Loucy (cell line): ENCODE measurements around the gene APOF.

Experiments
- H2AFZ ChIP-seq: fragments of 200-600 bp; sonication (generic); 2 replicates; pipeline ENCODE4 v1.6.0; 2016; ENCODE audit warnings: antibody characterized with exemption, mild to moderate bottlenecking, low read length, moderate library complexity
- H3F3A ChIP-seq: fragments of 200-600 bp; 2 replicates; pipeline ENCODE4 v1.6.0; 2016; ENCODE audit warnings: antibody characterized with exemption, low read depth, mild to moderate bottlenecking
- H3K27me3 ChIP-seq: fragments of 200-600 bp; sonication (generic); 2 replicates; pipeline ENCODE4 v1.6.1; 2014; ENCODE audit warnings: low read length, mild to moderate bottlenecking; ENCODE audit not compliant: insufficient read depth, poor library complexity, severe bottlenecking
- H3K36me3 ChIP-seq: fragments of 200-600 bp; sonication (generic); 2 replicates; pipeline ENCODE4 v1.6.1; 2016; ENCODE audit warnings: low read length; ENCODE audit not compliant: insufficient read depth
- H3K4me1 ChIP-seq: fragments of 200-600 bp; sonication (generic); 2 replicates; pipeline ENCODE4 v1.5.1; 2014; ENCODE audit warnings: low read length, mild to moderate bottlenecking; ENCODE audit not compliant: insufficient read depth, poor library complexity, severe bottlenecking
- H3K4me2 ChIP-seq: fragments of 200-600 bp; sonication (generic); 2 replicates; pipeline ENCODE4 v1.6.0; 2014; ENCODE audit warnings: antibody characterized with exemption, low read length, low read depth, mild to moderate bottlenecking; ENCODE audit not compliant: poor library complexity, severe bottlenecking
- H3K4me3 ChIP-seq: fragments of 200-600 bp; sonication (generic); 2 replicates; pipeline ENCODE4 v1.5.1; 2014; ENCODE audit warnings: low read length, mild to moderate bottlenecking, mixed read lengths; ENCODE audit not compliant: poor library complexity, severe bottlenecking
- H3K79me2 ChIP-seq: fragments of 200-600 bp; sonication (generic); 2 replicates; pipeline ENCODE4 v1.6.1; 2014; ENCODE audit warnings: low read length; ENCODE audit not compliant: insufficient read depth
- H3K9ac ChIP-seq: fragments of 200-600 bp; sonication (generic); 2 replicates; pipeline ENCODE4 v1.6.0; 2014; ENCODE audit warnings: mild to moderate bottlenecking, low read depth, low read length, moderate library complexity; ENCODE audit not compliant: poor library complexity, severe bottlenecking
- H3K9me2 ChIP-seq: fragments of 200-600 bp; sonication (generic); replicated peaks from 2 replicates; pipeline ENCODE4 v1.6.1; 2016; ENCODE audit warnings: low read depth, low read length, mixed read lengths
- H3K9me3 ChIP-seq: fragments of 200-600 bp; sonication (generic); 2 replicates; pipeline ENCODE4 v1.6.1; 2014; ENCODE audit warnings: mild to moderate bottlenecking, antibody characterized with exemption, low read length, low read depth; ENCODE audit not compliant: insufficient read depth
- H4K20me1 ChIP-seq: fragments of 200-600 bp; sonication (generic); 2 replicates; pipeline ENCODE4 v1.6.0; 2014; ENCODE audit warnings: antibody characterized with exemption, low read length, mild to moderate bottlenecking; ENCODE audit not compliant: insufficient read depth, poor library complexity, severe bottlenecking
- CTCF ChIP-seq: fragments of 200-600 bp; sonication (generic); conservative IDR thresholded peaks from 2 replicates; pipeline ENCODE4 v1.5.1; 2014; ENCODE audit warnings: mild to moderate bottlenecking, antibody characterized with exemption, low read length
- EZH2phosphoT487 ChIP-seq: fragments of 200-600 bp; IDR thresholded peaks from 2 replicates; pipeline ENCODE4 v1.6.1; 2018; ENCODE audit warnings: antibody characterized with exemption, mild to moderate bottlenecking, moderate library complexity, borderline replicate concordance

The APOF gene

GRCh38 chr12:56358836-56359532 is 3.7 kb downstream of the APOF start:
- peak overlapping the region; percentile 94 for H3K4me3 ChIP-seq
- peaks cover 20% of the 10 kb centered on the region; the same call in 1 of the 2 replicates for H3K36me3 ChIP-seq
- H3K9me3 ChIP-seq: no peaks in the 10 kb centered on the region
- H3K9ac ChIP-seq: peak overlapping the region; percentile 92
- no peaks in the 10 kb centered on the region for H4K20me1 ChIP-seq
- no peak overlapping the region for H2AFZ ChIP-seq
- peaks cover 21% of the 10 kb centered on the region for H3K79me2 ChIP-seq
- H3K9me2 ChIP-seq: no peaks in the 10 kb centered on the region
- H3K27me3 ChIP-seq: no peaks in the 10 kb centered on the region
- H3K4me2 ChIP-seq: peak overlapping the region; percentile 80
- TF ChIP-seq CTCF (no peak), EZH2phosphoT487 (no peak)
- H3K4me1 ChIP-seq: peaks cover 15% of the 10 kb centered on the region
- no peaks in the 10 kb centered on the region for H3F3A ChIP-seq

GRCh38 chr12:56351325-56351724 is 11.3 kb downstream of the APOF start:
- Histone ChIP-seq H3K9me3 (no peaks in the 10 kb centered on the region), H3K9me2 (no peaks in the 10 kb centered on the region), H4K20me1 (no peaks in the 10 kb centered on the region), H3K79me2 (no peaks in the 10 kb centered on the region), H3F3A (no peaks in the 10 kb centered on the region), H3K4me3 (no peak overlapping the region), H3K9ac (no peak overlapping the region), H2AFZ (no peak overlapping the region), H3K4me2 (no peak overlapping the region), H3K4me1 (no peaks in the 10 kb centered on the region), H3K36me3 (peaks cover 56% of the 10 kb centered on the region; the same call in 1 of the 2 replicates), H3K27me3 (no peaks in the 10 kb centered on the region)
- no peak for TF ChIP-seq CTCF

DNA sequence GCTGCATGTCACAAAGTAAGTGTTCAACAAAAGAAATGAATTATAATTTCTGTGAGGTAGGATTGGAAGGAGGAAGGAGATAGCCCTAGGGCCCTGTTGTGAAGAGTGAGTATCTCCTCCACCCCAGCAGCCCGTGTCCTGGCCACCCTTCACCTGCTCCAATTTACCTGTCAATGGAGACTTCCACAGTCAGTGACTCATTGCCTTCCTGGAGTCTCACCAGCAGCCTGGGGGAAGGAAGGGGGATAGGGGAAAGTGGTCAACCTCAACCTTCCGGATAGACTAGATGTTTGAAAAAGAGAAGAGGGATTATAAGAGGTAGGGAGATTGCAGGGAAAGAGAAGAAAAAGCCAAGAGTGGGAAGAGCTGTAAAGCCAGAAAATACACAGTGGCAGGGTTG is 12.0 kb downstream of the APOF start:
- Histone ChIP-seq H3K9me3 (no peaks in the 10 kb centered on the region), H3K4me3 (no peak overlapping the region), H3K79me2 (no peaks in the 10 kb centered on the region), H3K9ac (no peak overlapping the region), H3F3A (no peaks in the 10 kb centered on the region), H3K36me3 (peaks cover 56% of the 10 kb centered on the region; the same call in 1 of the 2 replicates), H3K4me2 (no peak overlapping the region), H3K27me3 (no peaks in the 10 kb centered on the region), H4K20me1 (no peaks in the 10 kb centered on the region), H2AFZ (no peak overlapping the region), H3K9me2 (no peaks in the 10 kb centered on the region), H3K4me1 (no peaks in the 10 kb centered on the region)
- no peak for TF ChIP-seq EZH2phosphoT487
- no peak for TF ChIP-seq CTCF
